NT2/D1 (cell line): ENCODE measurements around the gene HOXA4.
A peak's percentile ranks its signal among the peaks of the same experiment; 100 is the strongest.

Source experiments
- DNase-seq: peaks from one replicate; pipeline ENCODE4 v3.0.0-alpha.2; 2011; ENCODE audit warnings: low read depth, low spot score
- H3K27me3 ChIP-seq: 2 replicates; pipeline ENCODE4 v1.6.0; 2011; ENCODE audit warnings: mild to moderate bottlenecking; ENCODE audit not compliant: insufficient read length, insufficient read depth
- H3K36me3 ChIP-seq: 2 replicates; pipeline ENCODE4 v1.6.1; 2011; ENCODE audit warnings: mild to moderate bottlenecking, low read length, mixed read lengths; ENCODE audit not compliant: insufficient read depth, insufficient read length
- H3K4me1 ChIP-seq: 2 replicates; pipeline ENCODE4 v1.5.1; 2011; ENCODE audit not compliant: insufficient read depth, insufficient read length
- H3K4me3 ChIP-seq: 2 replicates; pipeline ENCODE4 v1.5.1; 2011; ENCODE audit warnings: low read depth; ENCODE audit not compliant: insufficient read length
- H3K9ac ChIP-seq: 2 replicates; pipeline ENCODE4 v1.6.0; 2011; ENCODE audit warnings: low read depth; ENCODE audit not compliant: insufficient read length
- H3K9me3 ChIP-seq: 2 replicates; pipeline ENCODE4 v1.5.1; 2011; ENCODE audit warnings: mild to moderate bottlenecking, low read length; ENCODE audit not compliant: insufficient read depth
- SUZ12 ChIP-seq: IDR thresholded peaks from 2 replicates; pipeline ENCODE4 v1.6.1; 2011; ENCODE audit not compliant: insufficient read length, insufficient read depth; ENCODE audit errors: extremely low read depth
- YY1 ChIP-seq: IDR thresholded peaks from 2 replicates; pipeline ENCODE4 v1.6.1; 2011; ENCODE audit not compliant: insufficient read length, insufficient read depth
- ZNF274 ChIP-seq: IDR thresholded peaks from 2 replicates; pipeline ENCODE4 v1.6.1; 2011; ENCODE audit warnings: mild to moderate bottlenecking, low read depth, low read length

Gene HOXA4

DNA sequence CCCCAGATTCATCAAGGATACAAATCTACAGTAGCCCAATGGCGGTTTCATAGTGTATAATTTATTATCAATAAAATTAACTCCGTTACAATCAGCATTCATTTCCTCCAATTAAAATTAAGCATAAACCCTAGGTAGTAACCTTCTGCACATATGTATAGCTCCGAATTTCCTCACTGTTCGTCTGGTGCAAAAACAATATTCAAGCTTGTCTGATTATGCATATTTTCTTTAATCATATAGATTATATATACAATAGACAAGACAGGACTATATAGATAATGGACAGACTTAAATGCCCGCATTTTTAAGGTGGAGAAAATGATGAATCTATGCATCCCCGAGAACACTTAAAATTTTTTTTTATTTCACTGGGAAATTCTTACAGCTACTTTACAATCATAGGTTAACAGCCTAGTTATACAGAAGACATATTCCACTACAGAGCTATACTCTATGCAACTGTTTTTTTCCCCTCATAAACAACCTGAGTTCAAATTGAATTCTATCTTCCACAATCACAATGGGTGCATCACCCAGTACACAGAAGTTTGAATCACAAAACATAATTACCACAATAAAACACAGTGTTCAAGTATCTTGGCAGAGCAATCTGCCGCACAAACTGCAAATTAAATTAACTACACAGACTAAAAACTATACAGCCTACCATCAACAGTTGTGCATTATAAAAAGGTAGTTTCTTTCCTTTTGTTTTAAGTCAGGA, 32.2 kb upstream of the HOXA4 start:
- H3K4me3 ChIP-seq: no peak overlapping the region

GRCh38 chr7:27161721-27162560, 31.4 kb upstream of the HOXA4 start:
- Histone ChIP-seq H3K27me3 (peaks cover 100% of the 10 kb centered on the region), H3K9me3 (peaks cover 9% of the 10 kb centered on the region), H3K9ac (no peak overlapping the region), H3K36me3 (no peaks in the 10 kb centered on the region), H3K4me3 (no peak overlapping the region), H3K4me1 (peaks cover 16% of the 10 kb centered on the region)
- no peak for DNase-seq
- TF ChIP-seq ZNF274 (no peak), SUZ12 (no peak), YY1 (no peak)

More for the DNA sequence above, 32.2 kb upstream of the HOXA4 start:
- Histone ChIP-seq H3K27me3 (peaks cover 100% of the 10 kb centered on the region), H3K36me3 (no peaks in the 10 kb centered on the region), H3K9me3 (peaks cover 1% of the 10 kb centered on the region; the same call in 1 of the 2 replicates), H3K9ac (no peak overlapping the region), H3K4me1 (peaks cover 16% of the 10 kb centered on the region)
- TF ChIP-seq YY1 (no peak), SUZ12 (no peak), ZNF274 (no peak)
- DNase-seq: no peak

GRCh38 chr7:27161214-27161720, 30.7 kb upstream of the HOXA4 start:
- H3K9me3 ChIP-seq: peaks cover 10% of the 10 kb centered on the region
- no peaks in the 10 kb centered on the region for H3K36me3 ChIP-seq
- peaks cover 100% of the 10 kb centered on the region for H3K27me3 ChIP-seq
- TF ChIP-seq YY1: no peak
- no peak for TF ChIP-seq SUZ12
- no peak for TF ChIP-seq ZNF274
- H3K9ac ChIP-seq: no peak overlapping the region
- no peak for DNase-seq
- peak overlapping the region; percentile 58 for H3K4me3 ChIP-seq
- H3K4me1 ChIP-seq: peaks cover 12% of the 10 kb centered on the region

GRCh38 chr7:27160546-27161213, 30.1 kb upstream of the HOXA4 start:
- Histone ChIP-seq H3K4me1 (peaks cover 10% of the 10 kb centered on the region), H3K36me3 (no peaks in the 10 kb centered on the region), H3K9me3 (peaks cover 10% of the 10 kb centered on the region), H3K27me3 (peaks cover 100% of the 10 kb centered on the region), H3K4me3 (peak overlapping the region; percentile 58), H3K9ac (peak overlapping the region; percentile 75)
- peak; percentile 93 for DNase-seq
- no peak for TF ChIP-seq ZNF274
- peak; percentile 75 for TF ChIP-seq YY1
- TF ChIP-seq SUZ12: peak; percentile 6

- Histone ChIP-seq H3K4me3 (peak overlapping the region; percentile 58), H3K27me3 (peaks cover 100% of the 10 kb centered on the region), H3K36me3 (no peaks in the 10 kb centered on the region), H3K9me3 (peaks cover 10% of the 10 kb centered on the region), H3K4me1 (peaks cover 9% of the 10 kb centered on the region), H3K9ac (peak overlapping the region; percentile 75)
- no peak for DNase-seq
- no peak for TF ChIP-seq ZNF274
- TF ChIP-seq YY1: no peak
- TF ChIP-seq SUZ12: no peak
These were observed 29.6 kb upstream of the HOXA4 start for GRCh38 chr7:27160145-27160545.

DNA sequence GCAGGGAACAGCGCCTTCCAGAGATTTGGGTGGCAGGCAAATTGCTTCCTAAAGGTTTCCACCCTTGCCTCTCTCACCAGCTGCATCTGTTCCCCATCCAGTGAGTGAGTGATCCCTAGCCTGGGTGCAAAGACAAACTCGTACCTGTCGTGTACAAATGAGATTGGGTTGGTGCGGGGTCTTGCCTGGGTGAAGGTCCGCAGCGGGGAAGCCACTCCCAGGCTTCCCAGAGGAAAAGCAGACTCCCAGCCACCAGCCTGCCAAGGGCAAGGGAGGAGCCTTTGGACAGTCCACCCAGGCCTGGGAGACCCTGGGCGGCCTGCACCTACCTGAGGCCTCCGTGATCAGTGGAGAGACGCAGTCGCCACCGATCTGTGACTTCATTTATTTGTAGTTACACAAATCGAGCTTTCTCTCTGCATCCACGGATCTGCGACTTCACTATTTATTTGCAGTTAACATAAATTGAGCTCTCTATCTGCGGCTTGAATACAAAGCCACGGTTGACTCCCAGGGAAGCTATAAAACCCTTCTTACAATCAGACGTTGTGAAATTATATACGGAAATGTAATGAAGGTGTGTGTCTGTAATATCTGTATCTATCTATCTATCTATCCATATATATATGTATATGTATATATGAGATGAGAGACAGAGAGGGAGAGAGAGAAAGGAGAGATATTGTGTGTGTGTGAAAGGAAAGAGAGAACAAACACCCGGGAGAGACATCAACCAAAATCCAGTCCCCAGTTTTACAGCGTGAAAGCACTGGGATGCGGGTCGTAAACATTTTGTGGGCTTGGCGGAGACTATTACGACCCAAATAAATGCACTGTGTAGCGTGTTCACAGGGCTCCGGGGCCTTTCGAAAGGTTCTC, 28.9 kb upstream of the HOXA4 start:
- Histone ChIP-seq H3K4me3 (no peak overlapping the region), H3K9ac (no peak overlapping the region), H3K9me3 (peaks cover 10% of the 10 kb centered on the region), H3K36me3 (no peaks in the 10 kb centered on the region), H3K27me3 (peaks cover 100% of the 10 kb centered on the region), H3K4me1 (peaks cover 3% of the 10 kb centered on the region)
- TF ChIP-seq ZNF274: no peak
- no peak for TF ChIP-seq SUZ12
- no peak for TF ChIP-seq YY1
- no peak for DNase-seq
